Measurements from ENCODE around the gene SGCE.

The SGCE gene

GRCh38 chr7:94565247-94565894 lies 90.6 kb downstream of the SGCE start:
- no peak for DNase-seq (ENCODE audit: low read depth)

- DNase-seq (ENCODE audit: low read depth): no peak
These were observed 93.4 kb downstream of the SGCE start for GRCh38 chr7:94562525-94562924.

- DNase-seq (ENCODE audit: low read depth): no peak
These were observed 94.0 kb downstream of the SGCE start for GRCh38 chr7:94561841-94562514.

GRCh38 chr7:94559972-94560371 lies 96.0 kb downstream of the SGCE start:
- no peak for DNase-seq (ENCODE audit: low read depth)

- DNase-seq (ENCODE audit: low read depth): no peak
These were observed 98.7 kb downstream of the SGCE start for GRCh38 chr7:94557215-94557614.

GRCh38 chr7:94556028-94556427 lies 99.9 kb downstream of the SGCE start:
- DNase-seq (ENCODE audit: low read depth): no peak

- no peak for DNase-seq (ENCODE audit: low read depth)
These were observed 108.8 kb downstream of the SGCE start for GRCh38 chr7:94547126-94547525.

GRCh38 chr7:94540428-94540827 lies 115.5 kb downstream of the SGCE start:
- DNase-seq (ENCODE audit: low read depth): peak; percentile 26

Data from fibroblast of gingiva (primary cell).